Stimulated activated CD4-positive, alpha-beta T cell treated with anti-CD3 and anti-CD28 coated beads, TNF-alpha, amount 100 ng/mL, for 24 hours (primary cell): Measurements from ENCODE around the gene SMYD3.

Source experiments
- DNase-seq, 3 experiments: peaks; one replicate each; pipeline ENCODE4 v3.0.0-alpha.2; 2020; ENCODE audit warnings: low read depth in 3 of 3

The SMYD3 gene

GRCh38 chr1:246506674-246507481 lies at the start of gene SMYD3:
Gene SMYD3 (minus strand): TSS chr1:246507279.
- peak; percentile 48 to 67 (median 62) for DNase-seq

- no peak for DNase-seq
These were observed 47.1 kb upstream of the SMYD3 start for GRCh38 chr1:246554201-246554600.

GRCh38 chr1:246552110-246552509 lies 45.0 kb upstream of the SMYD3 start:
- no peak for DNase-seq

GRCh38 chr1:246550402-246550801 lies 43.3 kb upstream of the SMYD3 start:
- DNase-seq, result no peak

GRCh38 chr1:246549665-246550064 lies 42.6 kb upstream of the SMYD3 start:
- DNase-seq, result no peak

- DNase-seq, result no peak
These were observed 36.9 kb upstream of the SMYD3 start for GRCh38 chr1:246544001-246544400.

- no peak for DNase-seq
These were observed 33.8 kb upstream of the SMYD3 start for GRCh38 chr1:246540738-246541491.

- DNase-seq, result no peak
These were observed 30.8 kb upstream of the SMYD3 start for GRCh38 chr1:246537887-246538286.

GRCh38 chr1:246537441-246537840 lies 30.4 kb upstream of the SMYD3 start:
- no peak for DNase-seq

- DNase-seq, result no peak
These were observed 27.0 kb upstream of the SMYD3 start for GRCh38 chr1:246534114-246534513.

- DNase-seq, result no peak
These were observed 26.4 kb upstream of the SMYD3 start for GRCh38 chr1:246533371-246533905.

- DNase-seq, result no peak
These were observed 25.4 kb upstream of the SMYD3 start for GRCh38 chr1:246532519-246532918.

- DNase-seq, result no peak
These were observed 23.4 kb upstream of the SMYD3 start for GRCh38 chr1:246530482-246530881.

GRCh38 chr1:246528933-246529731 lies 22.1 kb upstream of the SMYD3 start:
- DNase-seq, result no peak

GRCh38 chr1:246527402-246528088 lies 20.5 kb upstream of the SMYD3 start:
- DNase-seq, result no peak

- no peak for DNase-seq
These were observed 19.8 kb upstream of the SMYD3 start for GRCh38 chr1:246526915-246527314.

GRCh38 chr1:246526380-246526779 lies 19.3 kb upstream of the SMYD3 start:
- no peak for DNase-seq

GRCh38 chr1:246519514-246519913 lies 12.4 kb upstream of the SMYD3 start:
- no peak for DNase-seq

GRCh38 chr1:246518456-246519205 lies 11.6 kb upstream of the SMYD3 start:
- no peak for DNase-seq

- DNase-seq, result no peak
These were observed 10.3 kb upstream of the SMYD3 start for GRCh38 chr1:246517391-246517790.

GRCh38 chr1:246516126-246516525 lies 9.0 kb upstream of the SMYD3 start:
- no peak for DNase-seq
